ENCODE measurements around the gene KCNK16. TPM values are rescaled to one million over a fixed set of nuclear protein-coding genes. Genes with fewer than 3 reads are reported as not detected.

The KCNK16 gene
- total RNA-seq, 1 donor from 2014 or later: not detected

DNA sequence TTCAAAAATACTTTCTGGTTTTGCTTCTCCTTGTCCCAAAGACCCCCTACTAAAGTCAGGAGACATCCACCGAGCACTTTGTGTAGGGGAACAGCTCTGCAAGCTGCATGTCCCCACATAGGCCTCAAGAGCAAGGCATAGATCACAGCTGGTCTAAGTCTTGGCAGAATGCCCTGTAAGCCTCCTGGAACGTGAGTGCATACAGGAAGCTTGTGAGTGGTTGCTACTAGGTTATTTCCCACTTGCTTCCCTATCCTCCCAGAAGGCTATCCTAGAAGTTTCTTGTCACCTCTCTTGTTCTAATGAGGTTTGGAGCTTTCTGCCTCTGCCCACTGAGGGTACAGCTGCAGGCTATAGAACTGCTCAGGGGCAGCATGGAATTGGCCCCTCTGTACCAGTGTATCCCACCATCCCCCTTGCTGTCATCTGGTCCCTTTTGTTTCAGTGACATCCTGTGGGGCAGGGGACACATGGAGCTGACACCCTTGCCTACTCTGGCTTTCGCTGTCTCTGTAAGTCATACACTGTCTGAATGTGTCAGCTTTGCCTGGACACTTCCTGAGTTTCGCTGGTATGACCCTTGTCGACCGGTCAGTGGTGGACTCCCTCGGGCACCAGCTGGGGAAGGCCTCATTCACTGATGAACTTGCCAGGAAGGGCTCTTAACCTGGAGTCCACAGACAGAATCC lies 35.6 kb upstream of the KCNK16 start:
- no peak for DNase-seq (ENCODE audit: extremely low spot score, unreplicated experiment)
- H3K4me1 Mint-ChIP-seq (ENCODE audit: unreplicated experiment): peaks cover 5% of the 10 kb centered on the region
- H3K4me3 Mint-ChIP-seq (ENCODE audit: unreplicated experiment): no peak overlapping the region
- TF ChIP-seq, protein P1, sequence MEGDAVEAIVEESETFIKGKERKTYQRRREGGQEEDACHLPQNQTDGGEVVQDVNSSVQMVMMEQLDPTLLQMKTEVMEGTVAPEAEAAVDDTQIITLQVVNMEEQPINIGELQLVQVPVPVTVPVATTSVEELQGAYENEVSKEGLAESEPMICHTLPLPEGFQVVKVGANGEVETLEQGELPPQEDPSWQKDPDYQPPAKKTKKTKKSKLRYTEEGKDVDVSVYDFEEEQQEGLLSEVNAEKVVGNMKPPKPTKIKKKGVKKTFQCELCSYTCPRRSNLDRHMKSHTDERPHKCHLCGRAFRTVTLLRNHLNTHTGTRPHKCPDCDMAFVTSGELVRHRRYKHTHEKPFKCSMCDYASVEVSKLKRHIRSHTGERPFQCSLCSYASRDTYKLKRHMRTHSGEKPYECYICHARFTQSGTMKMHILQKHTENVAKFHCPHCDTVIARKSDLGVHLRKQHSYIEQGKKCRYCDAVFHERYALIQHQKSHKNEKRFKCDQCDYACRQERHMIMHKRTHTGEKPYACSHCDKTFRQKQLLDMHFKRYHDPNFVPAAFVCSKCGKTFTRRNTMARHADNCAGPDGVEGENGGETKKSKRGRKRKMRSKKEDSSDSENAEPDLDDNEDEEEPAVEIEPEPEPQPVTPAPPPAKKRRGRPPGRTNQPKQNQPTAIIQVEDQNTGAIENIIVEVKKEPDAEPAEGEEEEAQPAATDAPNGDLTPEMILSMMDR (IDR thresholded peaks at IDR 0.05): no peak
- H3K36me3 Mint-ChIP-seq (ENCODE audit: unreplicated experiment): no peaks in the 10 kb centered on the region
- peaks cover 2% of the 10 kb centered on the region for H3K27me3 Mint-ChIP-seq (ENCODE audit: unreplicated experiment)
- no peaks in the 10 kb centered on the region for H3K9me3 Mint-ChIP-seq (ENCODE audit: unreplicated experiment)
- no peak overlapping the region for H3K27ac Mint-ChIP-seq (ENCODE audit: unreplicated experiment)

GRCh38 chr6:39353698-39354315 lies 31.3 kb upstream of the KCNK16 start:
- Mint-ChIP-seq H3K4me1 (ENCODE audit: unreplicated experiment) (peaks cover 3% of the 10 kb centered on the region), H3K9me3 (ENCODE audit: unreplicated experiment) (no peaks in the 10 kb centered on the region), H3K27me3 (ENCODE audit: unreplicated experiment) (peaks cover 12% of the 10 kb centered on the region), H3K4me3 (ENCODE audit: unreplicated experiment) (no peak overlapping the region), H3K36me3 (ENCODE audit: unreplicated experiment) (no peaks in the 10 kb centered on the region), H3K27ac (ENCODE audit: unreplicated experiment) (no peak overlapping the region)
- no peak for DNase-seq (ENCODE audit: extremely low spot score, unreplicated experiment)
- TF ChIP-seq, protein P1 (IDR thresholded peaks at IDR 0.05): no peak

- H3K27me3 Mint-ChIP-seq (ENCODE audit: unreplicated experiment): peaks cover 12% of the 10 kb centered on the region
- H3K4me3 Mint-ChIP-seq (ENCODE audit: unreplicated experiment): no peak overlapping the region
Observed at GRCh38 chr6:39350723-39351505, 28.4 kb upstream of the KCNK16 start.

GRCh38 chr6:39348740-39349139 lies 26.2 kb upstream of the KCNK16 start:
- TF ChIP-seq, protein P1 (IDR thresholded peaks at IDR 0.05): no peak
- Mint-ChIP-seq H3K9me3 (ENCODE audit: unreplicated experiment) (no peaks in the 10 kb centered on the region), H3K4me3 (ENCODE audit: unreplicated experiment) (no peak overlapping the region), H3K4me1 (ENCODE audit: unreplicated experiment) (peaks cover 9% of the 10 kb centered on the region), H3K27me3 (ENCODE audit: unreplicated experiment) (peaks cover 12% of the 10 kb centered on the region), H3K27ac (ENCODE audit: unreplicated experiment) (no peak overlapping the region), H3K36me3 (ENCODE audit: unreplicated experiment) (no peaks in the 10 kb centered on the region)
- no peak for DNase-seq (ENCODE audit: extremely low spot score, unreplicated experiment)

More at GRCh38 chr6:39350723-39351505, 28.4 kb upstream of the KCNK16 start:
- no peak for DNase-seq (ENCODE audit: extremely low spot score, unreplicated experiment)
- TF ChIP-seq, protein P1 (IDR thresholded peaks at IDR 0.05): no peak
- Mint-ChIP-seq H3K27ac (ENCODE audit: unreplicated experiment) (no peak overlapping the region), H3K4me1 (ENCODE audit: unreplicated experiment) (no peaks in the 10 kb centered on the region), H3K9me3 (ENCODE audit: unreplicated experiment) (no peaks in the 10 kb centered on the region), H3K36me3 (ENCODE audit: unreplicated experiment) (no peaks in the 10 kb centered on the region)

Data from osteocyte (in vitro differentiated cells).